ENCODE results near the gene KCNJ13.
"Not testable (repeated sequence)": the region's sequence is repeated elsewhere in the genome, so short reads cannot be mapped to it uniquely, and the experiment has no call there.

The KCNJ13 gene

GRCh38 chr2:232767866-232768265 is 8.5 kb downstream of the KCNJ13 start:
- no peak for DNase-seq (ENCODE audit: low read depth)

- peak; percentile 46 for DNase-seq (ENCODE audit: low read depth)
These were observed 15.0 kb downstream of the KCNJ13 start for GRCh38 chr2:232761301-232761907.

GRCh38 chr2:232757905-232758304 is 18.5 kb downstream of the KCNJ13 start:
- DNase-seq (ENCODE audit: low read depth), result no peak

GRCh38 chr2:232750135-232750671 is 26.2 kb downstream of the KCNJ13 start:
- no peak for DNase-seq (ENCODE audit: low read depth)

GRCh38 chr2:232749331-232749730 is 27.0 kb downstream of the KCNJ13 start:
- DNase-seq (ENCODE audit: low read depth), result no peak

GRCh38 chr2:232748038-232748437 is 28.3 kb downstream of the KCNJ13 start:
- no peak for DNase-seq (ENCODE audit: low read depth)

- no peak for DNase-seq (ENCODE audit: low read depth)
These were observed 31.4 kb downstream of the KCNJ13 start for GRCh38 chr2:232744963-232745362.

GRCh38 chr2:232741972-232742371 is 34.4 kb downstream of the KCNJ13 start:
- no peak for DNase-seq (ENCODE audit: low read depth)

GRCh38 chr2:232741294-232741693 is 35.1 kb downstream of the KCNJ13 start:
- DNase-seq (ENCODE audit: low read depth), result no peak

- DNase-seq (ENCODE audit: low read depth), result peak; percentile 5
These were observed 44.9 kb downstream of the KCNJ13 start for GRCh38 chr2:232731470-232731869.

- DNase-seq (ENCODE audit: low read depth), result no peak
These were observed 47.6 kb downstream of the KCNJ13 start for GRCh38 chr2:232728785-232729184.

- DNase-seq (ENCODE audit: low read depth), result no peak
These were observed 53.3 kb downstream of the KCNJ13 start for GRCh38 chr2:232723027-232723426.

- DNase-seq (ENCODE audit: low read depth), result no peak
These were observed 54.5 kb downstream of the KCNJ13 start for GRCh38 chr2:232721882-232722281.

- no peak for DNase-seq (ENCODE audit: low read depth)
These were observed 55.1 kb downstream of the KCNJ13 start for GRCh38 chr2:232721261-232721660.

GRCh38 chr2:232720056-232720455 is 56.3 kb downstream of the KCNJ13 start:
- not testable (repeated sequence) for DNase-seq (ENCODE audit: low read depth)
